Natural killer cell (primary cell): ENCODE data around the gene EGLN2. TPM values are rescaled to one million over a fixed set of nuclear protein-coding genes. Genes with fewer than 3 reads are reported as not detected.
"Not testable (repeated sequence)": the region's sequence is repeated elsewhere in the genome, so short reads cannot be mapped to it uniquely, and the experiment has no call there.

Experiments used
- ATAC-seq, 3 donors: fragments of 150-1000 bp in 2 of 3; fragments of 200-7000 bp in 1 of 3; cut with Tn5 transposase; 1 replicate in 1 of 3; 2 replicates in 2 of 3; pipeline ENCODE4 v1.10.0; 2021; ENCODE audit warnings: mild to moderate bottlenecking in 2 of 3, moderate library complexity in 2 of 3
- DNase-seq, 2 donors: peaks; one replicate each; pipeline versions ENCODE4 v3.0.0 to v3.0.0-alpha.2; 2013 to 2021; ENCODE audit warnings: mixed read lengths in 1 of 2
- H3K27ac ChIP-seq: one replicate; pipeline ENCODE4 v1.5.1; 2013; ENCODE audit warnings: mild to moderate bottlenecking, low read length
- H3K27me3 ChIP-seq: one replicate; pipeline ENCODE4 v1.6.1; 2013; ENCODE audit warnings: low read length; ENCODE audit not compliant: control insufficient read depth, insufficient read depth
- H3K36me3 ChIP-seq: one replicate; pipeline ENCODE4 v1.6.1; 2013; ENCODE audit warnings: low read length; ENCODE audit not compliant: control insufficient read depth, insufficient read depth
- H3K4me1 ChIP-seq: one replicate; pipeline ENCODE4 v1.6.1; 2013; ENCODE audit warnings: low read length; ENCODE audit not compliant: control insufficient read depth, insufficient read depth
- H3K4me3 ChIP-seq: one replicate; pipeline ENCODE4 v1.5.1; 2013; ENCODE audit warnings: low read length
- H3K9me3 ChIP-seq: one replicate; pipeline ENCODE4 v1.6.1; 2013; ENCODE audit warnings: low read length; ENCODE audit not compliant: control insufficient read depth, insufficient read depth
- H3K27ac Mint-ChIP-seq, 2 donors: one replicate each; pipeline ENCODE4 v1.8.0; 2022; ENCODE audit warnings: mild to moderate bottlenecking in 2 of 2, mixed read lengths in 2 of 2, moderate library complexity in 1 of 2
- H3K27me3 Mint-ChIP-seq, 2 donors: one replicate each; pipeline ENCODE4 v1.8.0; 2022; ENCODE audit warnings: low read depth in 2 of 2, mixed read lengths in 2 of 2
- H3K36me3 Mint-ChIP-seq: one replicate; pipeline ENCODE4 v1.8.0; 2022; ENCODE audit warnings: mixed read lengths
- H3K4me1 Mint-ChIP-seq, 2 donors: one replicate each; pipeline ENCODE4 v1.8.0; 2022; ENCODE audit warnings: mixed read lengths in 2 of 2
- H3K4me3 Mint-ChIP-seq: one replicate; pipeline ENCODE4 v1.8.0; 2022; ENCODE audit warnings: mild to moderate bottlenecking, moderate library complexity, mixed read lengths
- H3K9me3 Mint-ChIP-seq, 2 donors: one replicate each; pipeline ENCODE4 v1.8.0; 2022; ENCODE audit warnings: mixed read lengths in 2 of 2
- WGBS: methylation state at CpG from one replicate; pipeline ENCODE4 v1.1.7; 2013; ENCODE audit warnings: missing lambda C conversion rate; ENCODE audit not compliant: insufficient coverage; 5-methylcytosine and 5-hydroxymethylcytosine counted together
- intact Hi-C: fragments of 100-400 bp; cut with micrococcal nuclease; formaldehyde crosslinking; loops from one replicate; pipeline ENCODE4 v1.14.2; 2022
- total RNA-seq, 4 donors: library from RNA; stranded (reverse); fragments of 120-200 nt in 1 of 4; gene quantifications; one replicate each; pipeline versions ENCODE4 v1.2.3 to v1.2.4, GENCODE V29; 2013 to 2022
- TF ChIP-seq, protein P1 (sequence below): fragments of 200-600 bp; IDR thresholded peaks from one replicate; pipeline ENCODE4 v1.8.0; 2022; ENCODE audit warnings: antibody characterized with exemption

The EGLN2 gene
- total RNA-seq, 3 donors from 2014 or later (not counting 1 experiment from before 2014, with no cell fraction given): 104 to 156 (median 151) TPM

DNA sequence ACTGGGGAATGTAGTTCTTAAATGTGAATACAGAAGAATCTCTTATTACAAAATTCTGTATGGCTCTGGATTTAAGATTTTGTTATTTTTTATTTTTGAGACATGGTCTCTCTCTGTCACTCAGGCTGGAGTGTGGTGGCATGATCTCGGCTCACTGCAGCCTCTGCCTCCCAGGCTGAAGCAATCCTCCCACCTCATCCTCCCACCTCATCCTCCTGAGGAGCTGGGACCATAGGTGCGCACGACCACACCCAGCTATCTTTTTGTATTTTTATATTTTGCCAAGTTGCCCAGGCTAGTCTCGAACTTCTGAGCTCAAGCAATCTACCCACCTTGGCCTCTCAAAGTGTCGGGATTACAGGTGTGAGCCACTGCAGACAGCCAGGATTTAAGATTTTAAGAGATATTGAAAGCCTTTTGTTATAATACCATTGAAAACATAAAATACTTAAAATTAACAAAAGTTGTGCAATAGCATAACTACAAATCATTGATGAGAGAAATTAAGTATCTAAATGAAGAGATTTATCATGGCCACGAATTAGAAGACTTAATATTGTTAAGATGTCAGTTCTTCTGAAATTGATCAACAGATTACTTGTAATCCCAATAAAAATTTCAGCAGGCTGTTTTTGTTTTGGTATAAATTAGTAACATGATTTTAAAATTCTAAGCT, 37.9 kb downstream of the EGLN2 start:
- H3K4me1 ChIP-seq: peaks cover 4% of the 10 kb centered on the region
- H3K27ac ChIP-seq: no peak overlapping the region
- H3K9me3 ChIP-seq: no peaks in the 10 kb centered on the region
- Mint-ChIP-seq H3K36me3 (no peaks in the 10 kb centered on the region), H3K9me3 (no peaks in the 10 kb centered on the region), H3K4me3 (no peak overlapping the region), H3K27me3 (peaks cover 6 to 9% of the 10 kb centered on the region in 2 donors), H3K27ac (no peak overlapping the region), H3K4me1 (peaks cover 6 to 7% of the 10 kb centered on the region in 2 donors)
- H3K4me3 ChIP-seq: no peak overlapping the region
- 81% methylated on average over 4 of the region's 6 CpGs for WGBS
- ATAC-seq: no peak
- intact Hi-C loops: no loop called here
- TF ChIP-seq, protein P1, sequence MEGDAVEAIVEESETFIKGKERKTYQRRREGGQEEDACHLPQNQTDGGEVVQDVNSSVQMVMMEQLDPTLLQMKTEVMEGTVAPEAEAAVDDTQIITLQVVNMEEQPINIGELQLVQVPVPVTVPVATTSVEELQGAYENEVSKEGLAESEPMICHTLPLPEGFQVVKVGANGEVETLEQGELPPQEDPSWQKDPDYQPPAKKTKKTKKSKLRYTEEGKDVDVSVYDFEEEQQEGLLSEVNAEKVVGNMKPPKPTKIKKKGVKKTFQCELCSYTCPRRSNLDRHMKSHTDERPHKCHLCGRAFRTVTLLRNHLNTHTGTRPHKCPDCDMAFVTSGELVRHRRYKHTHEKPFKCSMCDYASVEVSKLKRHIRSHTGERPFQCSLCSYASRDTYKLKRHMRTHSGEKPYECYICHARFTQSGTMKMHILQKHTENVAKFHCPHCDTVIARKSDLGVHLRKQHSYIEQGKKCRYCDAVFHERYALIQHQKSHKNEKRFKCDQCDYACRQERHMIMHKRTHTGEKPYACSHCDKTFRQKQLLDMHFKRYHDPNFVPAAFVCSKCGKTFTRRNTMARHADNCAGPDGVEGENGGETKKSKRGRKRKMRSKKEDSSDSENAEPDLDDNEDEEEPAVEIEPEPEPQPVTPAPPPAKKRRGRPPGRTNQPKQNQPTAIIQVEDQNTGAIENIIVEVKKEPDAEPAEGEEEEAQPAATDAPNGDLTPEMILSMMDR: no peak
- peak in 1 of 2 donors; percentile 1 for DNase-seq
- no peaks in the 10 kb centered on the region for H3K27me3 ChIP-seq
- H3K36me3 ChIP-seq: no peaks in the 10 kb centered on the region

DNA sequence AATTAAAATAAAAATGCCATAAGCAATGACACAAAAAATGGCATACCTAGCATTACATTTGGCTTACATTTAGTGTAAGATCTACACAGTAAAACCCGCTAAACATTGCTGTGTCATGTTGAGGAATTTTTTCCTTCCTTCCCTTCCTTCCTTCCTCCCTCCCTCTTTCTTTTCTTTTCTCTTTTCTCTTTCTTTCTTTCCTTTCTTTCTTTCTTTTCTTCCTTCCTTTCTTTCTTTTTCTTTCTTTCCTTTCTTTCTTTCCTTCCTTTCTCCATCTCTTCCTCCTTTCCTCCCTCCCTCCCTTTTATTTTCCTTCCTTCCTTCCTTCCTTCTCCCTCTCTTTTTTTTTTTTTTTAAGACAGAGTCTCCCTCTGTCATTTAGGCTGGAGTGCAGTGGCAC, 39.5 kb downstream of the EGLN2 start:
- H3K36me3 ChIP-seq, H3K4me3 Mint-ChIP-seq, H3K27me3 Mint-ChIP-seq, intact Hi-C loops, H3K27ac ChIP-seq, H3K9me3 Mint-ChIP-seq, H3K9me3 ChIP-seq, H3K27me3 ChIP-seq, H3K27ac Mint-ChIP-seq, DNase-seq, ATAC-seq, H3K36me3 Mint-ChIP-seq, H3K4me3 ChIP-seq, H3K4me1 ChIP-seq: not testable (repeated sequence)
- WGBS: 92% methylated on average over 1 of the region's 1 CpG
- peaks cover 5 to 11% of the 10 kb centered on the region in 2 donors for H3K4me1 Mint-ChIP-seq

DNA sequence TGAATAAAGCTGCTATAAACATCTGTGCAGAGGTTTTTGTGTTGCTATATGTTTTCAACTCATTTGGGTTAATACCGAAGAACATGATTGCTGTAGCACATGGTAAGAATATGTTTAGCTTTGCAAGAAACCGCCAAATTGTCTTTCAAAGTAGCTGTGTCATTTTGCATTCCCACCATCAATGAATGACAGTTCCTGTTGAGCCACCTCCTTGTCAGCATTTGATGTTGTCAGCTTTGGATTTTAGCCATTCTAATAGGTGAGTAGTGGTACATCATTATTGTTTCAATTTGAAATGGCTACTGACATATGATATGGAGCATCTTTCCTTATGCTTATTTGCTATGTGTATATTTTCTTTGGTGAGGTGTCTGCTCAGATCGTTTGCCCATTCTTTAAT, 43.0 kb downstream of the EGLN2 start:
- H3K4me1 ChIP-seq: peaks cover 22% of the 10 kb centered on the region
- H3K36me3 Mint-ChIP-seq, H3K4me3 ChIP-seq, ATAC-seq, DNase-seq, H3K27ac ChIP-seq, H3K27ac Mint-ChIP-seq, H3K9me3 Mint-ChIP-seq, H3K9me3 ChIP-seq, intact Hi-C loops, H3K4me3 Mint-ChIP-seq, H3K27me3 ChIP-seq, H3K36me3 ChIP-seq: not testable (repeated sequence)
- peaks cover 25 to 26% of the 10 kb centered on the region in 2 donors for H3K4me1 Mint-ChIP-seq
- 100% methylated on average over 1 of the region's 3 CpGs for WGBS
- H3K27me3 Mint-ChIP-seq: peaks cover 7 to 15% of the 10 kb centered on the region in 2 donors

DNA sequence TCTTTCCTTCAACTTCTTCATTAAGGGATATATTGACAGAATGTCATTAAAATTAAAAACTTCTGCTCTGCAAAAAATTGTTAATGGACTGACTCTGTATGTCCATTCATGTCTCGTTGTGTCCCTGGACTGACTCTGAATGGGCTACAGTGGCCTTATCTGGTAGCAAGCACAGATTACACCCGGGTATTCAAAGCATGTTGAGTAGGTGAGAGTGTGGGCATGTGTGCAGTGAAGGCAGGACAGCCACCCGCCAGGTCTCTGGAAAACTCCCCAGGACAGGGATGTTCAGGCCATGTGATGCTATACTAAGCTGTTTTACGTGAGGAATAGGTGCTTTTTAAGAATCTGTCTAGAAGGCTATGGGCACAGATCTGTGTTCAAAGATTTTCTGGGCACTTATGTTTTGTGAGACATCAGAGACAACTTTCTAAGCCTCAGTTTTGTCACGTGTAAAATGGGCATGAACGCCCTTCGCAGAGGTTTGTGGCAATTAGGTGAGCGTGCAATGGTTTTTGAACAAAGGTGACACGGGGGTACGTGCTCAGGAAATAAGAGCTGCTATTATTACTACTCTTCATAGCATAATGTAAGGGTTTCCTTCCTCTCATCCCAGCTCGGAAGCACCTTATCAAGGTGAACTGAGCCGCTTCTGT, 44.1 kb downstream of the EGLN2 start:
- peaks cover 18 to 25% of the 10 kb centered on the region in 2 donors for H3K27me3 Mint-ChIP-seq
- H3K36me3 Mint-ChIP-seq, H3K27me3 ChIP-seq, H3K36me3 ChIP-seq, intact Hi-C loops, H3K9me3 Mint-ChIP-seq, H3K9me3 ChIP-seq: not testable (repeated sequence)
- peak overlapping the region; percentile 32 for H3K4me3 ChIP-seq
- peak in 1 of 2 donors; percentile 72 for DNase-seq
- peaks cover 24% of the 10 kb centered on the region for H3K4me1 ChIP-seq
- 18% methylated on average over 8 of the region's 12 CpGs for WGBS
- H3K27ac ChIP-seq: peak overlapping the region; percentile 40
- peaks cover 34 to 37% of the 10 kb centered on the region in 2 donors for H3K4me1 Mint-ChIP-seq
- ATAC-seq: peak; percentile 26 to 33 (median 26)
- H3K4me3 Mint-ChIP-seq: peak overlapping the region; percentile 82
- H3K27ac Mint-ChIP-seq: peak overlapping the region; percentile 81 to 95

DNA sequence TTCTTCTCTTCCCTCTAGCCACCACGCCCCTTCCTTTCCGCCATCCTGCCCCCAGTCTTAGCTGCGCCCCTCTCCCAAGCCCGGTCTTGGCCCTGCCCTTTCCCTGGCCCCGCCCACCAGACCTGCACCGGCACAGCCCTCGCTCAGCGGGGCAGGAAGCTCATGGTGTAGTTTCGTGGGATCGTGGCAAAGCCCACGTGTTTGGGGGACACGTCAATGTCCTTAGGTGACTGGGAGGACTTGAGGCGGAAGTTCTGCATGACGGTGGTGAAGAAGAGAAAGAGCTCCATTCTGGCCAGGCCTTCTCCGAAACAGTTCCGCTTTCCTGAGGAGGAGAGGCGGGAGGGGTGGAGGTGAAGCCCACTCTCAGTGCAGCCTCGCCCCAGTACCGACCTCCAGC, 44.7 kb downstream of the EGLN2 start:
- not testable (repeated sequence) for H3K36me3 Mint-ChIP-seq

DNA sequence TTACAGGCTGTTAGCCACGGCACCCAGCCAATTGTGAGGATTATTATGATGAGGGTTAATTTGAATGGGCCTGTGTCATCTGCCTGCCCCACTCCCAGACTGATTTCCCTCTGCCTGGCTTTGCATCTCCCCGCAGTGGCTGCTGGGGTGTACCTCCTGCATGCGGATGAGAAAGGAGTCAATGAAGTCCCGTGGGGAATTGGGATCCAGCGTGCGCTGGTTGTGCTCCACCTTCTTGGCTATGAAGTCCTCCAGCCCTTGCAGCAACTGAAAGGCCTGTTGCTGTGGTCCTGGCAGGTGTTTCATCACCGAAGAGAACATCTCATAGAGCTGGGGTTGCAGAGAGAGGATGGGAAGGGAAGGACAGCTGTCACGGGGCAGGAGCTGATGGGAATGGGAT, 47.7 kb downstream of the EGLN2 start:
- H3K4me3 Mint-ChIP-seq, ATAC-seq, H3K36me3 ChIP-seq, H3K9me3 Mint-ChIP-seq, H3K27ac ChIP-seq, H3K36me3 Mint-ChIP-seq, H3K27me3 ChIP-seq, H3K4me3 ChIP-seq, DNase-seq, H3K9me3 ChIP-seq, intact Hi-C loops: not testable (repeated sequence)
- peaks cover 30% of the 10 kb centered on the region for H3K4me1 ChIP-seq
- peaks cover 23 to 24% of the 10 kb centered on the region in 2 donors for H3K27me3 Mint-ChIP-seq
- peak overlapping the region in 1 of 2 donors; percentile 86 for H3K27ac Mint-ChIP-seq
- peaks cover 35 to 48% of the 10 kb centered on the region in 2 donors for H3K4me1 Mint-ChIP-seq
- 91% methylated on average over 8 of the region's 8 CpGs for WGBS

More for the DNA sequence above, 44.7 kb downstream of the EGLN2 start:
- H3K9me3 ChIP-seq, intact Hi-C loops, H3K27me3 ChIP-seq, H3K36me3 ChIP-seq, H3K9me3 Mint-ChIP-seq: not testable (repeated sequence)
- Mint-ChIP-seq H3K4me3 (peak overlapping the region; percentile 82), H3K27me3 (peaks cover 20 to 25% of the 10 kb centered on the region in 2 donors), H3K27ac (peak overlapping the region; percentile 81 to 95), H3K4me1 (peaks cover 35 to 42% of the 10 kb centered on the region in 2 donors)
- Histone ChIP-seq H3K27ac (peak overlapping the region; percentile 74), H3K4me3 (peak overlapping the region; percentile 32), H3K4me1 (peaks cover 29% of the 10 kb centered on the region)
- peak; percentile 65 to 80 for DNase-seq
- WGBS: 1% methylated on average over 11 of the region's 19 CpGs
- peak; percentile 89 to 94 (median 93) for ATAC-seq

DNA sequence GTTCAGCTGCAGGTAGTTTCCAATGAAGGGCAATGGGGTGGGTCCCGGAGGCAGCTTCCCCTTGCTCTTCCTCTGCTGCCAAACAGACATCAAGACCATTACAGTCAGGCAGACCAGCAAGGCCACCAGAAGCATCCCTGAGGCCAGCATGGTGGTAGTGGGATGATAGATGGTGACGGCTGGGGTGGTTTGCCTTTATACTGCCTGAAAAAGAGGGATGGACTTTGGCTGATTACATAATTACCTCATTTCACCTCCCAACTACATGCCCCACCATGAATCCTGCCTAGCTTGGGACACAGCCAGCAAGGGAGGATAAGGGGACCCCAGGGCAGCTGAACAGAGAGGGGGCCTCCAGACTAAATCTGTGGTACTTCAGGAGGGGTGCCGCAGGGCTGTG, 51.3 kb downstream of the EGLN2 start, which contains the start of gene CYP2A6:
CYP2A6 (minus strand) TSS at position 171 of the 400 bp plus-strand sequence; CDS start at position 150, 21 bp downstream.
- peaks cover 10% of the 10 kb centered on the region for H3K4me1 ChIP-seq
- WGBS: 93% methylated on average over 2 of the region's 3 CpGs
- H3K9me3 ChIP-seq, H3K36me3 Mint-ChIP-seq, H3K4me3 ChIP-seq, H3K27ac ChIP-seq, H3K27me3 ChIP-seq, intact Hi-C loops, H3K36me3 ChIP-seq, ATAC-seq, H3K9me3 Mint-ChIP-seq, DNase-seq: not testable (repeated sequence)
- H3K27me3 Mint-ChIP-seq: peaks cover 23 to 24% of the 10 kb centered on the region in 2 donors
- H3K4me3 Mint-ChIP-seq: peak within 1 kb of the TSS; percentile 79
- H3K27ac Mint-ChIP-seq: peak within 1 kb of the TSS; percentile 81 to 86
- peaks cover 12 to 26% of the 10 kb centered on the region in 2 donors for H3K4me1 Mint-ChIP-seq
